Central memory CD8-positive, alpha-beta T cell (primary cell): ENCODE data around the gene MPIG6B.

Experiments
- ATAC-seq: fragments of 150-1000 bp; cut with Tn5 transposase; replicated peaks from 2 replicates; pipeline ENCODE4 v1.10.0; 2022; ENCODE audit warnings: mild to moderate bottlenecking, moderate FRiP score, moderate number of reproducible peaks; ENCODE audit not compliant: poor library complexity, severe bottlenecking; ENCODE audit errors: extremely low read depth
- DNase-seq, 2 donors: peaks; one replicate each; pipeline ENCODE4 v3.0.0; 2021; ENCODE audit warnings: low spot score in 2 of 2
- H3K27ac Mint-ChIP-seq: one replicate; pipeline ENCODE4 v1.8.0; 2022; ENCODE audit warnings: low read depth, mild to moderate bottlenecking, moderate library complexity, mixed read lengths
- H3K27me3 Mint-ChIP-seq: one replicate; pipeline ENCODE4 v1.8.0; 2022; ENCODE audit warnings: mixed read lengths
- H3K36me3 Mint-ChIP-seq: one replicate; pipeline ENCODE4 v1.8.0; 2022; ENCODE audit warnings: mild to moderate bottlenecking, moderate library complexity, mixed read lengths; ENCODE audit not compliant: insufficient read depth
- H3K4me1 Mint-ChIP-seq: one replicate; pipeline ENCODE4 v1.8.0; 2022; ENCODE audit warnings: mixed read lengths
- H3K4me3 Mint-ChIP-seq: one replicate; pipeline ENCODE4 v1.8.0; 2022; ENCODE audit warnings: mild to moderate bottlenecking, moderate library complexity, mixed read lengths
- H3K9me3 Mint-ChIP-seq: one replicate; pipeline ENCODE4 v1.8.0; 2022; ENCODE audit warnings: mixed read lengths

The MPIG6B gene

GRCh38 chr6:31718265-31718664 lies 4.9 kb upstream of the MPIG6B start:
- no peaks in the 10 kb centered on the region for H3K4me1 Mint-ChIP-seq
- DNase-seq (no peak), ATAC-seq (no peak)
- H3K27me3 Mint-ChIP-seq, result no peaks in the 10 kb centered on the region
- H3K4me3 Mint-ChIP-seq, result no peak overlapping the region
- no peak overlapping the region for H3K27ac Mint-ChIP-seq
- no peaks in the 10 kb centered on the region for H3K9me3 Mint-ChIP-seq
- H3K36me3 Mint-ChIP-seq, result no peaks in the 10 kb centered on the region

GRCh38 chr6:31719001-31719400 lies 4.2 kb upstream of the MPIG6B start:
- Mint-ChIP-seq H3K27me3 (no peaks in the 10 kb centered on the region), H3K27ac (no peak overlapping the region)
- ATAC-seq, result no peak

GRCh38 chr6:31720196-31720770 lies 2.9 kb upstream of the MPIG6B start:
- ATAC-seq, result no peak
- no peak overlapping the region for H3K27ac Mint-ChIP-seq

More at GRCh38 chr6:31719001-31719400, 4.2 kb upstream of the MPIG6B start:
- H3K4me3 Mint-ChIP-seq, result no peak overlapping the region
- no peaks in the 10 kb centered on the region for H3K9me3 Mint-ChIP-seq
- H3K36me3 Mint-ChIP-seq, result no peaks in the 10 kb centered on the region
- no peak for DNase-seq
- H3K4me1 Mint-ChIP-seq, result no peaks in the 10 kb centered on the region

GRCh38 chr6:31721351-31722020 lies 1.7 kb upstream of the MPIG6B start, which contains the start of gene LY6G6C:
Gene LY6G6C (minus strand): TSS chr6:31721746. CDS start chr6:31721679, 67 bp downstream.
- H3K27ac Mint-ChIP-seq, result peak within 1 kb of the TSS; percentile 63
- H3K9me3 Mint-ChIP-seq, result no peaks in the 10 kb centered on the region
- no peaks in the 10 kb centered on the region for H3K27me3 Mint-ChIP-seq
- peaks cover 6% of the 10 kb centered on the region for H3K4me1 Mint-ChIP-seq
- DNase-seq (no peak), ATAC-seq (no peak)
- H3K36me3 Mint-ChIP-seq, result peaks cover 3% of the 10 kb centered on the region
- no peak within 1 kb of the TSS for H3K4me3 Mint-ChIP-seq

More at GRCh38 chr6:31720196-31720770, 2.9 kb upstream of the MPIG6B start:
- DNase-seq, result no peak
- H3K9me3 Mint-ChIP-seq, result no peaks in the 10 kb centered on the region
- H3K36me3 Mint-ChIP-seq, result no peaks in the 10 kb centered on the region
- no peak overlapping the region for H3K4me3 Mint-ChIP-seq
- H3K4me1 Mint-ChIP-seq, result no peaks in the 10 kb centered on the region
- no peaks in the 10 kb centered on the region for H3K27me3 Mint-ChIP-seq

GRCh38 chr6:31722173-31722572 lies 1.0 kb upstream of the MPIG6B start:
- Mint-ChIP-seq H3K27me3 (no peaks in the 10 kb centered on the region), H3K9me3 (no peaks in the 10 kb centered on the region), H3K36me3 (peaks cover 5% of the 10 kb centered on the region), H3K4me1 (peaks cover 6% of the 10 kb centered on the region), H3K4me3 (no peak overlapping the region), H3K27ac (no peak overlapping the region)
- no peak for DNase-seq
- no peak for ATAC-seq

- Mint-ChIP-seq H3K36me3 (peaks cover 6% of the 10 kb centered on the region), H3K4me3 (no peak overlapping the region), H3K9me3 (no peaks in the 10 kb centered on the region), H3K27ac (no peak overlapping the region), H3K4me1 (peaks cover 14% of the 10 kb centered on the region), H3K27me3 (no peaks in the 10 kb centered on the region)
- ATAC-seq (no peak), DNase-seq (no peak)
Observed at GRCh38 chr6:31723980-31724691, 963 bp downstream of the MPIG6B start.

GRCh38 chr6:31725502-31726350 lies 2.6 kb downstream of the MPIG6B start:
- no peak overlapping the region for H3K4me3 Mint-ChIP-seq
- no peak for ATAC-seq

GRCh38 chr6:31727034-31727716 lies 4.0 kb downstream of the MPIG6B start:
- H3K9me3 Mint-ChIP-seq, result no peaks in the 10 kb centered on the region
- peaks cover 26% of the 10 kb centered on the region for H3K36me3 Mint-ChIP-seq
- H3K4me1 Mint-ChIP-seq, result peaks cover 34% of the 10 kb centered on the region
- no peak for ATAC-seq
- no peak for DNase-seq
- H3K4me3 Mint-ChIP-seq, result peak overlapping the region; percentile 40
- peak overlapping the region; percentile 16 for H3K27ac Mint-ChIP-seq
- H3K27me3 Mint-ChIP-seq, result no peaks in the 10 kb centered on the region

More at GRCh38 chr6:31725502-31726350, 2.6 kb downstream of the MPIG6B start:
- peaks cover 29% of the 10 kb centered on the region for H3K4me1 Mint-ChIP-seq
- no peaks in the 10 kb centered on the region for H3K9me3 Mint-ChIP-seq
- no peaks in the 10 kb centered on the region for H3K27me3 Mint-ChIP-seq
- DNase-seq, result no peak
- H3K27ac Mint-ChIP-seq, result no peak overlapping the region
- peaks cover 11% of the 10 kb centered on the region for H3K36me3 Mint-ChIP-seq

- DNase-seq, result no peak
- Mint-ChIP-seq H3K9me3 (no peaks in the 10 kb centered on the region), H3K27me3 (no peaks in the 10 kb centered on the region), H3K36me3 (peaks cover 34% of the 10 kb centered on the region), H3K4me3 (peak overlapping the region; percentile 93), H3K27ac (peak overlapping the region; percentile 80), H3K4me1 (peaks cover 34% of the 10 kb centered on the region)
- no peak for ATAC-seq
Observed at GRCh38 chr6:31727717-31728671, 4.8 kb downstream of the MPIG6B start.

- Mint-ChIP-seq H3K9me3 (no peaks in the 10 kb centered on the region), H3K36me3 (peaks cover 43% of the 10 kb centered on the region), H3K27ac (peak within 1 kb of the TSS; percentile 80), H3K27me3 (no peaks in the 10 kb centered on the region), H3K4me3 (peak within 1 kb of the TSS; percentile 93), H3K4me1 (peaks cover 44% of the 10 kb centered on the region)
- ATAC-seq, result peak; percentile 21
- no peak for DNase-seq
Observed at GRCh38 chr6:31728767-31729514, 5.8 kb downstream of the MPIG6B start, which contains the start of gene DDAH2. Gene DDAH2 (minus strand): TSS chr6:31729299. CDS start chr6:31729161, 138 bp downstream.
